GM23338 (cell line): ENCODE results near the gene CXCL16.

ENCODE experiments used
- CREB1 ChIP-seq: fragments of 250-450 bp; sonication (Bioruptor Pico); IDR thresholded peaks from 2 replicates; pipeline ENCODE4 v1.5.0; 2020; ENCODE audit warnings: low read depth, mild to moderate bottlenecking, moderate library complexity
- EZH2 ChIP-seq: fragments of 200-600 bp; sonication (generic); IDR thresholded peaks from one replicate; pipeline ENCODE4 v1.8.0; 2017; ENCODE audit warnings: antibody characterized with exemption, mild to moderate bottlenecking, low read depth; ENCODE audit not compliant: unreplicated experiment
- POLR2AphosphoS5 ChIP-seq: IDR thresholded peaks from 2 replicates; pipeline ENCODE4 v1.6.1; 2016; ENCODE audit warnings: antibody characterized with exemption, low read depth
- STAT1 ChIP-seq: IDR thresholded peaks from one replicate; pipeline ENCODE4 v1.6.1; 2016; ENCODE audit warnings: antibody characterized with exemption; ENCODE audit not compliant: unreplicated experiment
- TF ChIP-seq, protein P1 (sequence below), 2 experiments: fragments of 200-600 bp in 1 of 2; sonication (generic) in 1 of 2; conservative IDR thresholded peaks; 2 replicates each; pipeline versions ENCODE4 v1.5.1 to v1.6.1; 2016 to 2017; ENCODE audit warnings: antibody characterized with exemption in 2 of 2, low read depth in 2 of 2, mild to moderate bottlenecking in 2 of 2, moderate library complexity in 1 of 2
- TF ChIP-seq, protein P2 (sequence below): IDR thresholded peaks from one replicate; pipeline ENCODE4 v1.6.1; 2018; ENCODE audit warnings: antibody characterized with exemption; ENCODE audit not compliant: unreplicated experiment

DNA sequence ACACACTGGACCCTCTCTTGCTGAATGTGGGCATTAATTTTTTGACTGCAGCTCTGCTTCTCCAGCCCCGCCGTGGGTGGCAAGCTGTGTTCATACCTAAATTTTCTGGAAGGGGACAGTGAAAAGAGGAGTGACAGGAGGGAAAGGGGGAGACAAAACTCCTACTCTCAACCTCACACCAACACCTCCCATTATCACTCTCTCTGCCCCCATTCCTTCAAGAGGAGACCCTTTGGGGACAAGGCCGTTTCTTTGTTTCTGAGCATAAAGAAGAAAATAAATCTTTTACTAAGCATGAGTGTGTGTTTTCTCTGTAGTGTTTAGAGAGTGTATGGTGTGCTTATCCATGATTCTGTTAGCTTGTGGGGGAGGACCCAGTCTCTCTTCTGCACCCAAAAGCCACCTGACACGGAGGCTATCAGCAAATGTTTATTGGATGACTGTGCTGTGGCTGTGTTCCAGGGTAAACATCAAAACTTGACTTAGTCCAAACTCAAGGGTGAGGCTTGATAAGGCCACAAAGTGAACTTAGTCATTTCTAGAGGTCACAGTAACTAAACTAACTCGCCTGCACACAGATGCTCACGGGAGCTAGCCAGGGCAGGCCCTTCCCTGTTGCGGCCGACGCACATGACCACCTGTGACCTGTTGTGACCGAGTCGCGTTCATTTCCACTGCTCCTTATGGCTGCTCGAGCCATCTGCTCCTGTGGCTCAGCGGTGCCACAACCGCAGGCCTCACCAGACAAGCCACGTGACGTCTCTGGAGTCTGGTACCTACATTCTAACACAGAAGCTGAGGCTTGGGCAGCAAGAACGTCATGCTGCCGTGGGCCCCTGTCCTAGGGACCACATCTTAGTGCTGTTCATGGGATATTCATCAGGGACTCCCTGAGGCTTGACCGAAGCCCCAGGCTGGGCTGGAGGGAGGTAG, 18.3 kb downstream of the CXCL16 start:
- TF ChIP-seq, protein P1, sequence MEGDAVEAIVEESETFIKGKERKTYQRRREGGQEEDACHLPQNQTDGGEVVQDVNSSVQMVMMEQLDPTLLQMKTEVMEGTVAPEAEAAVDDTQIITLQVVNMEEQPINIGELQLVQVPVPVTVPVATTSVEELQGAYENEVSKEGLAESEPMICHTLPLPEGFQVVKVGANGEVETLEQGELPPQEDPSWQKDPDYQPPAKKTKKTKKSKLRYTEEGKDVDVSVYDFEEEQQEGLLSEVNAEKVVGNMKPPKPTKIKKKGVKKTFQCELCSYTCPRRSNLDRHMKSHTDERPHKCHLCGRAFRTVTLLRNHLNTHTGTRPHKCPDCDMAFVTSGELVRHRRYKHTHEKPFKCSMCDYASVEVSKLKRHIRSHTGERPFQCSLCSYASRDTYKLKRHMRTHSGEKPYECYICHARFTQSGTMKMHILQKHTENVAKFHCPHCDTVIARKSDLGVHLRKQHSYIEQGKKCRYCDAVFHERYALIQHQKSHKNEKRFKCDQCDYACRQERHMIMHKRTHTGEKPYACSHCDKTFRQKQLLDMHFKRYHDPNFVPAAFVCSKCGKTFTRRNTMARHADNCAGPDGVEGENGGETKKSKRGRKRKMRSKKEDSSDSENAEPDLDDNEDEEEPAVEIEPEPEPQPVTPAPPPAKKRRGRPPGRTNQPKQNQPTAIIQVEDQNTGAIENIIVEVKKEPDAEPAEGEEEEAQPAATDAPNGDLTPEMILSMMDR (conservative IDR thresholded peaks at IDR 0.05; ENCODE audit: low read depth in 2 of 2), result no peak
- TF ChIP-seq, protein P2, sequence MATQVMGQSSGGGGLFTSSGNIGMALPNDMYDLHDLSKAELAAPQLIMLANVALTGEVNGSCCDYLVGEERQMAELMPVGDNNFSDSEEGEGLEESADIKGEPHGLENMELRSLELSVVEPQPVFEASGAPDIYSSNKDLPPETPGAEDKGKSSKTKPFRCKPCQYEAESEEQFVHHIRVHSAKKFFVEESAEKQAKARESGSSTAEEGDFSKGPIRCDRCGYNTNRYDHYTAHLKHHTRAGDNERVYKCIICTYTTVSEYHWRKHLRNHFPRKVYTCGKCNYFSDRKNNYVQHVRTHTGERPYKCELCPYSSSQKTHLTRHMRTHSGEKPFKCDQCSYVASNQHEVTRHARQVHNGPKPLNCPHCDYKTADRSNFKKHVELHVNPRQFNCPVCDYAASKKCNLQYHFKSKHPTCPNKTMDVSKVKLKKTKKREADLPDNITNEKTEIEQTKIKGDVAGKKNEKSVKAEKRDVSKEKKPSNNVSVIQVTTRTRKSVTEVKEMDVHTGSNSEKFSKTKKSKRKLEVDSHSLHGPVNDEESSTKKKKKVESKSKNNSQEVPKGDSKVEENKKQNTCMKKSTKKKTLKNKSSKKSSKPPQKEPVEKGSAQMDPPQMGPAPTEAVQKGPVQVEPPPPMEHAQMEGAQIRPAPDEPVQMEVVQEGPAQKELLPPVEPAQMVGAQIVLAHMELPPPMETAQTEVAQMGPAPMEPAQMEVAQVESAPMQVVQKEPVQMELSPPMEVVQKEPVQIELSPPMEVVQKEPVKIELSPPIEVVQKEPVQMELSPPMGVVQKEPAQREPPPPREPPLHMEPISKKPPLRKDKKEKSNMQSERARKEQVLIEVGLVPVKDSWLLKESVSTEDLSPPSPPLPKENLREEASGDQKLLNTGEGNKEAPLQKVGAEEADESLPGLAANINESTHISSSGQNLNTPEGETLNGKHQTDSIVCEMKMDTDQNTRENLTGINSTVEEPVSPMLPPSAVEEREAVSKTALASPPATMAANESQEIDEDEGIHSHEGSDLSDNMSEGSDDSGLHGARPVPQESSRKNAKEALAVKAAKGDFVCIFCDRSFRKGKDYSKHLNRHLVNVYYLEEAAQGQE, result no peak
- no peak for TF ChIP-seq CREB1 (CRISPR knock-in tag)
- TF ChIP-seq POLR2AphosphoS5, result no peak
- no peak for TF ChIP-seq STAT1
- TF ChIP-seq EZH2, result no peak
